ENCODE results near the gene OTOGL. TPM values are rescaled to one million over a fixed set of nuclear protein-coding genes. Genes with fewer than 3 reads are reported as not detected.

Gene OTOGL
- total RNA-seq, 3 donors from 2014 or later = 0.16 to 1.3 (median 0.59) TPM

GRCh38 chr12:80268924-80269749 lies 169.8 kb downstream of the OTOGL start:
- Histone ChIP-seq H3K4me1 (no peaks in the 10 kb centered on the region), H3K27ac (no peak overlapping the region), H3K36me3 (no peaks in the 10 kb centered on the region), H3K27me3 (no peaks in the 10 kb centered on the region), H3K9me3 (no peaks in the 10 kb centered on the region), H3K4me3 (no peak overlapping the region)
- intact Hi-C loops (cut with DNase I; ENCODE audit: low total_unique reads) = no loop called here
- no peak for DNase-seq (ENCODE audit: low spot score in 2 of 2)
- TF ChIP-seq POLR2AphosphoS5 (IDR thresholded peaks at IDR 0.05) (no peak), POLR2A (IDR thresholded peaks at IDR 0.05) (no peak)
- TF ChIP-seq, protein P1, sequence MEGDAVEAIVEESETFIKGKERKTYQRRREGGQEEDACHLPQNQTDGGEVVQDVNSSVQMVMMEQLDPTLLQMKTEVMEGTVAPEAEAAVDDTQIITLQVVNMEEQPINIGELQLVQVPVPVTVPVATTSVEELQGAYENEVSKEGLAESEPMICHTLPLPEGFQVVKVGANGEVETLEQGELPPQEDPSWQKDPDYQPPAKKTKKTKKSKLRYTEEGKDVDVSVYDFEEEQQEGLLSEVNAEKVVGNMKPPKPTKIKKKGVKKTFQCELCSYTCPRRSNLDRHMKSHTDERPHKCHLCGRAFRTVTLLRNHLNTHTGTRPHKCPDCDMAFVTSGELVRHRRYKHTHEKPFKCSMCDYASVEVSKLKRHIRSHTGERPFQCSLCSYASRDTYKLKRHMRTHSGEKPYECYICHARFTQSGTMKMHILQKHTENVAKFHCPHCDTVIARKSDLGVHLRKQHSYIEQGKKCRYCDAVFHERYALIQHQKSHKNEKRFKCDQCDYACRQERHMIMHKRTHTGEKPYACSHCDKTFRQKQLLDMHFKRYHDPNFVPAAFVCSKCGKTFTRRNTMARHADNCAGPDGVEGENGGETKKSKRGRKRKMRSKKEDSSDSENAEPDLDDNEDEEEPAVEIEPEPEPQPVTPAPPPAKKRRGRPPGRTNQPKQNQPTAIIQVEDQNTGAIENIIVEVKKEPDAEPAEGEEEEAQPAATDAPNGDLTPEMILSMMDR (IDR thresholded peaks at IDR 0.05) = no peak

DNA sequence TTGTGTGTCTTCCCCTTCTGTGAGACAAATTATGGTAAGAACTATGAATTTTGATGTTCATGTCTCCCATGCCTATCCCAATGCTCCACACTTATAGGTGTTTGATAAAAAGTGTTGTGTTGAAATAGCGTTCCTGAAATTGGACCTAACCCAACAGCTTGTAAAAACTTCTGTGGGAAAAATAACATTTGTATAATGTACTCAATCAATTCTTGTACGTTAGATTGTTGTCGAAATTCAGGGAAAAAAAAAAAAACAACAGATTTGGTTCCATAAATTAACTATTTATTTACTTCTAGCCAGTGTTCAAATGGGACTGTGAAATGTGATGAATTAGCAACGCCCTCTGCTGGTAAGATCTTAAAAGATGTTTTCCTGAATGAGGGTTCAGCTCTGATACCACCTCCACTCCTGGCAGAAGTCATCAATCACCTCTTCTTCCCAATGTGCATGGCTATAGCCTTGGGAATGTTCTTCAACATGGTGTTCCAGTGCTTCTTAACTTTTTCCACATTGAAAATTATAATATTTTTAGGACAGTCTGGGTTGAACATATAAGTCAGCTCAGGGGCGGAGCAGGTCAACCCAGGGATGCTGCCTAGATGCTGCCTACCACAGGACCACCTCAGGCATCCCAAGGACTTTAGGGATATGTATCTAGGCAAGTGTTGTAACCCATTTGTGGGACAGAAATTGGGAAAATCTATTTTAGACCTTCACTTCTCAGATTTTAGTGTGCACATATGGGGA lies 170.6 kb downstream of the OTOGL start:
- intact Hi-C loops (cut with DNase I; ENCODE audit: low total_unique reads) = no loop called here
- no peak for DNase-seq (ENCODE audit: low spot score in 2 of 2)
- no peak for TF ChIP-seq POLR2AphosphoS5 (IDR thresholded peaks at IDR 0.05)
- TF ChIP-seq, protein P1 (IDR thresholded peaks at IDR 0.05) = peak; percentile 47 to 52 (median 50)
- Histone ChIP-seq H3K27me3 (no peaks in the 10 kb centered on the region), H3K36me3 (no peaks in the 10 kb centered on the region), H3K4me3 (no peak overlapping the region), H3K9me3 (no peaks in the 10 kb centered on the region), H3K27ac (no peak overlapping the region), H3K4me1 (no peaks in the 10 kb centered on the region)

GRCh38 chr12:80271780-80272179 lies 172.4 kb downstream of the OTOGL start:
- Histone ChIP-seq H3K27ac (no peak overlapping the region), H3K4me3 (no peak overlapping the region), H3K36me3 (no peaks in the 10 kb centered on the region), H3K9me3 (no peaks in the 10 kb centered on the region), H3K4me1 (no peaks in the 10 kb centered on the region), H3K27me3 (no peaks in the 10 kb centered on the region)
- TF ChIP-seq POLR2AphosphoS5 (IDR thresholded peaks at IDR 0.05) = no peak
- TF ChIP-seq POLR2A (IDR thresholded peaks at IDR 0.05) = no peak
- TF ChIP-seq, protein P1 (IDR thresholded peaks at IDR 0.05) = no peak
- DNase-seq (ENCODE audit: low spot score in 2 of 2) = no peak
- intact Hi-C loops (cut with DNase I; ENCODE audit: low total_unique reads) = no loop called here

DNA sequence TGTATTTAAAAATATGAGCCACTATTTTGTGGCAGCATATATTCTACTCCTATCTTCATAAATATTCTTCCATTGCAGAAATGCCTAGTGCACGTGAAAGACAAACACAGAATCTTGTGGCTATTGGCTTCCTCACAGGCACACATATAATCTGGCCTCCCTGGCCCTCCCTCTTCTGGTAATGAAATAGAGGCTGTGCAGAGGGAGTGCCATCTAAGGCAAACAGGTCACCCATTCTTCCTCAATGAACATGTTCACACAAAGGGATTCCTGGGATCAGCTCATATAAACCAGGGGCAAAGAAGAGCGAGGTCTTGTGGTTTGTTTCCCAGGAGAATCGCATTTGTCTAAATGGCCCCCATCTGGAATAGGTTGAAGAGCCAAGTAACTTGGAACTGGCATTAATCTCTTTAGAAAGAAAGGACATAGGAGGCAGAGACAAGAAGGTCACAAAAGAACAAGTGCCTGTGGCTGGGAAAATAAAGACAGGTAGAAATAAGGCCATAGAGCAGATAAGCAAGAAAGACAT lies 173.1 kb downstream of the OTOGL start:
- no peak for DNase-seq (ENCODE audit: low spot score in 2 of 2)

More for the DNA sequence above, 173.1 kb downstream of the OTOGL start:
- H3K9me3 ChIP-seq = no peaks in the 10 kb centered on the region
- no peak overlapping the region for H3K27ac ChIP-seq
- TF ChIP-seq POLR2A (IDR thresholded peaks at IDR 0.05) = no peak
- TF ChIP-seq, protein P1 (IDR thresholded peaks at IDR 0.05) = no peak
- TF ChIP-seq POLR2AphosphoS5 (IDR thresholded peaks at IDR 0.05) = no peak
- H3K27me3 ChIP-seq = no peaks in the 10 kb centered on the region
- H3K36me3 ChIP-seq = no peaks in the 10 kb centered on the region
- intact Hi-C loops (cut with DNase I; ENCODE audit: low total_unique reads) = no loop called here
- H3K4me1 ChIP-seq = no peaks in the 10 kb centered on the region
- H3K4me3 ChIP-seq = no peak overlapping the region

Measured in breast epithelium (tissue), 4 donors.